ENCODE measurements around the gene SEPTIN10. TPM values are rescaled to one million over a fixed set of nuclear protein-coding genes. Genes with fewer than 3 reads are reported as not detected.

Gene SEPTIN10
- total and polyA plus RNA-seq, 2 of the 8 experiments (the other 6 are each of a cell fraction or from before 2014, with no cell fraction given) = 23.7 to 101 TPM

DNA sequence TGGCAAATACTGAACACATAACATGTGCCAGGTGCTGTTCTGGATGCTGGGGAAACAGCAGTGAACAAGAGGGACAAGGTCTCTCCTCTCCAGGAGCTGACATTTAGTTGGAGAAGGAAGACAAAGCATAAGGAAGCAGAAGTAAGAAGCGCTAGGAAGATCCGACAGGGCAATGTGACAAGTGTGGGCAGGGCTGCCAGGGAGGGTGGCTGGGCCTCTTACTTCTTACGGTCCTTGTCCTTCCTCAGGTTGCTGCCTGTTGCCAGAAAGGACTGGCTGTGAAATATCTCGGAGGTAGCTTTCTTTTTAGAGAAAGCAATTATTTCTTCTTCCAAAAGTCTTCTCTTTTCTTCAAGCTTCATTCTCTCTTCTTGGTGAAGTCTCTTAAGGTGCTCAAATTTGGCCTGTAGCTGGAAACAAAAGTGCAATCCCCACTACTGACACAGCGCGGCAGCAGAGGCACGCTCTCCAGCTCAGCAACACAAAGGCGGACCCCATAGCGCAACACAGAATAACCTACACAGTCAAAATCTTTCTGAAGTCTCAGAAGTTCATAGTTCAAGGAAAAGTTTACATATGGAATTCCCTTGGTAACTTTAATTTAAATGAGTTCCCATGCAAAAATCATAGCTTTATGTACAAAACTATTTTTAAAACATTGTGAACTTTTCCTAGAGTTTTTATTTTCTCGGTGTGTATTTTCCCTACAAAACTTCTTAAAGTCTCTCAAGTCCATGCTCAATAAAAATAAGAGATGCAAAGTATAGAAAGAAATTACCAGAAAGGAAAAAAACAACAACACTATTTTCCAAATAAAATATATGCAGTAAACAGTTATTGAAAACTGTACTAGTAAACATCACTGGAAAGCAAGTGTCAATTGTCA lies 67.7 kb downstream of the SEPTIN10 start:
- no peak overlapping the region for H3K4me3 ChIP-seq (ENCODE audit: extremely low read depth in 1 of 4, insufficient read depth in 2 of 4, low read depth in 3 of 4, low read length in 4 of 4)
- no peaks in the 10 kb centered on the region for H3K36me3 ChIP-seq (ENCODE audit: control insufficient read depth in 2 of 4, insufficient read depth in 4 of 4, low read length in 3 of 4)
- no peaks in the 10 kb centered on the region for H3K79me1 ChIP-seq (ENCODE audit: low read depth, low read length)
- peak; percentile 29 to 81 for DNase-seq (ENCODE audit: low read depth in 1 of 2, low spot score in 2 of 2)
- no peak overlapping the region for H2BK5ac ChIP-seq (ENCODE audit: low read depth, low read length)
- H2BK120ac ChIP-seq (replicated peaks; ENCODE audit: low read depth, low read length) = no peak overlapping the region
- no peak overlapping the region for H2BK12ac ChIP-seq (ENCODE audit: low read depth, low read length)
- no peak overlapping the region for H3K14ac ChIP-seq (ENCODE audit: insufficient read length)
- H3K56ac ChIP-seq (replicated peaks; ENCODE audit: insufficient read length, low read depth, low read length) = no peak overlapping the region
- H2BK15ac ChIP-seq (ENCODE audit: low read length) = no peak overlapping the region
- H3K23me2 ChIP-seq (ENCODE audit: low read depth, low read length) = no peaks in the 10 kb centered on the region
- POLR2A ChIA-PET (ENCODE audit: partially characterized antibody) = interaction anchor here (0.9 kb wide), 2 partner anchors 21 to 69 kb away, joined by 3 to 4 read pairs; no protein-coding TSS in a partner anchor
- no peak overlapping the region for H3K4me2 ChIP-seq (ENCODE audit: insufficient read depth in 1 of 2, low read depth in 2 of 2, low read length in 2 of 2)
- no peak overlapping the region for H2BK20ac ChIP-seq (ENCODE audit: low read length)
- no peak overlapping the region for H2AK5ac ChIP-seq (ENCODE audit: low read depth, low read length)
- no peak overlapping the region for H3K4ac ChIP-seq (replicated peaks; ENCODE audit: insufficient read length, low read depth, low read length)
- H3K9ac ChIP-seq (replicated peaks in 1 of 4; ENCODE audit: extremely low read depth in 1 of 4, low read depth in 3 of 4, low read length in 3 of 4) = no peak overlapping the region
- H4K20me1 ChIP-seq (replicated peaks in 1 of 2; ENCODE audit: control insufficient read depth in 1 of 2, insufficient read depth in 2 of 2, low read length in 2 of 2) = peaks cover 0 to 5% of the 10 kb centered on the region in 2 experiments
- no peak overlapping the region for H4K8ac ChIP-seq (ENCODE audit: extremely low read depth, insufficient read depth, low read length)
- H3K79me2 ChIP-seq (ENCODE audit: control insufficient read depth in 1 of 2, insufficient read depth in 2 of 2, low read length in 2 of 2) = no peaks in the 10 kb centered on the region
- no peak for FAIRE-seq
- H4K91ac ChIP-seq (replicated peaks; ENCODE audit: insufficient read length, low read length) = no peak overlapping the region
- WGBS, 2 experiments (ENCODE audit: extremely low coverage in 1 of 2, insufficient coverage in 1 of 2, insufficient read length in 1 of 2, insufficient replicate concordance in 2 of 2, low coverage in 1 of 2, low lambda C conversion rate in 2 of 2, missing lambda C conversion rate in 1 of 2) = 43% methylated on average over 10 of the region's 10 CpGs; no CpG with 5 or more reads in 1 of the 2 experiments
- H3K23ac ChIP-seq (ENCODE audit: insufficient read length) = no peak overlapping the region
- H3K9me3 ChIP-seq (ENCODE audit: insufficient read depth in 2 of 2, low read depth in 1 of 2, low read length in 1 of 2) = no peaks in the 10 kb centered on the region
- H3K4me1 ChIP-seq (replicated peaks in 1 of 4; ENCODE audit: control insufficient read depth in 3 of 4, insufficient read depth in 4 of 4, low read length in 3 of 4) = no peaks in the 10 kb centered on the region
- no peaks in the 10 kb centered on the region for H3K27me3 ChIP-seq (replicated peaks in 1 of 4; ENCODE audit: control insufficient read depth in 3 of 4, extremely low read depth in 1 of 4, insufficient read depth in 3 of 4, low read length in 3 of 4)
- no peak overlapping the region for H4K5ac ChIP-seq (ENCODE audit: insufficient read length, low read depth, low read length)
- CTCF ChIA-PET (ENCODE audit: partially characterized antibody) = interaction anchor here (0.6 to 6.7 kb wide), 46 partner anchors 8 to 1269 kb away, joined by 3 to 67 read pairs (median 6); partner anchors contain the start of genes SEPTIN10 and SOWAHC
- H3K18ac ChIP-seq (ENCODE audit: extremely low read depth, low read length) = no peak overlapping the region
- H2AFZ ChIP-seq (ENCODE audit: low read length) = no peak overlapping the region
- no peak overlapping the region for H3K27ac ChIP-seq (ENCODE audit: low read depth, low read length)
- TF ChIP-seq GTF2F1 (IDR thresholded peaks at IDR 0.05; ENCODE audit: borderline replicate concordance, low read depth, low read length) (no peak), NRF1 (IDR thresholded peaks at IDR 0.05; ENCODE audit: low read depth, low read length) (no peak), TAF7 (optimal IDR thresholded peaks at IDR 0.05; ENCODE audit: borderline replicate concordance, low read depth, low read length) (no peak), SRF (IDR thresholded peaks at IDR 0.05; ENCODE audit: low read depth, low read length) (no peak), TEAD4 (IDR thresholded peaks at IDR 0.05; ENCODE audit: low read depth, low read length) (no peak), KDM5A (IDR thresholded peaks at IDR 0.05; ENCODE audit: low read length) (no peak), ATF2 (IDR thresholded peaks at IDR 0.05; ENCODE audit: low read length) (no peak), ASH2L (IDR thresholded peaks at IDR 0.05; ENCODE audit: low read length) (no peak), KDM1A (IDR thresholded peaks at IDR 0.05; ENCODE audit: borderline replicate concordance, low read length) (no peak), KDM4A (IDR thresholded peaks at IDR 0.05; ENCODE audit: low read depth, low read length, severe bottlenecking) (no peak), CHD1 (IDR thresholded peaks at IDR 0.05; ENCODE audit: low read depth, low read length) (no peak)

Measured in H1 (cell line).